A673 (cell line): ENCODE measurements around the gene SLPI. TPM values are rescaled to one million over a fixed set of nuclear protein-coding genes. Genes with fewer than 3 reads are reported as not detected.

Source experiments
- BruUV-seq: library from RNA; stranded (reverse); fragments of 400-500 nt; replicated peaks from 2 replicates; lab custom pipeline; 2021; lab: Mats Ljungman, UMichigan
- CTCF ChIA-PET: fragments of 300-600 bp; sonication (Branson Sonifier 250); formaldehyde crosslinking; loops from one replicate; lab custom pipeline; 2022; ENCODE audit warnings: antibody characterized with exemption; lab: Charles Lee
- POLR2A ChIA-PET: fragments of 300-600 bp; sonication (Branson Sonifier 250); formaldehyde crosslinking; loops from one replicate; lab custom pipeline; 2022; ENCODE audit warnings: antibody characterized with exemption; ENCODE audit not compliant: low non-redundant PET; lab: Charles Lee
- DNase-seq: peaks from one replicate; pipeline ENCODE4 v3.0.0-alpha.2; 2015; ENCODE audit warnings: low spot score
- H3K27ac ChIP-seq: fragments of 200-600 bp; sonication (generic); 2 replicates; pipeline ENCODE4 v1.5.1; 2016; ENCODE audit warnings: mixed run types, low read depth, mild to moderate bottlenecking, mixed read lengths, antibody characterized with exemption, low read length; ENCODE audit not compliant: poor library complexity, severe bottlenecking
- H3K27me3 ChIP-seq: fragments of 200-600 bp; sonication (generic); replicated peaks from 2 replicates; pipeline ENCODE4 v1.6.1; 2017; ENCODE audit warnings: mixed run types, low read depth, mild to moderate bottlenecking, mixed read lengths, antibody characterized with exemption, low read length; ENCODE audit not compliant: insufficient read depth, poor library complexity
- H3K36me3 ChIP-seq: fragments of 200-600 bp; sonication (generic); 2 replicates; pipeline ENCODE4 v1.6.1; 2016; ENCODE audit warnings: mixed run types, mild to moderate bottlenecking, mixed read lengths, antibody characterized with exemption, low read length; ENCODE audit not compliant: insufficient read depth, poor library complexity, severe bottlenecking
- H3K4me1 ChIP-seq: fragments of 200-600 bp; sonication (generic); 2 replicates; pipeline ENCODE4 v1.6.1; 2017; ENCODE audit warnings: mixed run types, mild to moderate bottlenecking, mixed read lengths, antibody characterized with exemption, low read length; ENCODE audit not compliant: insufficient read depth, poor library complexity, severe bottlenecking
- H3K4me3 ChIP-seq: fragments of 200-600 bp; sonication (generic); 2 replicates; pipeline ENCODE4 v1.5.1; 2016; ENCODE audit warnings: low read depth, mixed run types, mild to moderate bottlenecking, mixed read lengths, low read length; ENCODE audit not compliant: poor library complexity, severe bottlenecking
- H3K9me3 ChIP-seq: fragments of 200-600 bp; sonication (generic); 2 replicates; pipeline ENCODE4 v1.6.1; 2016; ENCODE audit warnings: mixed run types, low read depth, mild to moderate bottlenecking, mixed read lengths, antibody characterized with exemption, low read length; ENCODE audit not compliant: poor library complexity, severe bottlenecking
- CTCF ChIP-seq: fragments of 300-800, 200-600 bp; sonication (generic); conservative IDR thresholded peaks from 2 replicates; pipeline ENCODE4 v1.5.1; 2017; ENCODE audit warnings: low read depth, mild to moderate bottlenecking, antibody characterized with exemption, low read length, moderate library complexity, mixed read lengths
- EZH2 ChIP-seq: fragments of 200-600 bp; sonication (generic); IDR thresholded peaks from 2 replicates; pipeline ENCODE4 v1.6.1; 2017; ENCODE audit warnings: borderline replicate concordance, low read depth, mild to moderate bottlenecking, mixed read lengths, antibody characterized with exemption, low read length; ENCODE audit not compliant: poor library complexity, severe bottlenecking
- intact Hi-C: fragments of 100-400 bp; cut with micrococcal nuclease; formaldehyde crosslinking; loops from one replicate; pipeline ENCODE4 v1.10.0; 2022; ENCODE audit not compliant: unreplicated experiment
- total RNA-seq: library from RNA; stranded (reverse); gene quantifications from 2 replicates; pipeline ENCODE4 v1.2.3, GENCODE V29; 2021

SLPI gene
- total RNA-seq, 1 experiment from 2014 or later, result not detected

GRCh38 chr20:45289942-45290676 is 35.7 kb upstream of the SLPI start:
- DNase-seq, result no peak
- TF ChIP-seq CTCF (no peak), EZH2 (no peak)
- H3K27ac ChIP-seq, result no peak overlapping the region
- H3K4me3 ChIP-seq, result no peak overlapping the region
- H3K36me3 ChIP-seq, result no peaks in the 10 kb centered on the region
- no TSS peak for BruUV-seq
- peaks cover 9% of the 10 kb centered on the region for H3K27me3 ChIP-seq
- intact Hi-C loops, result loop anchor here (5.0 kb wide), 1 partner anchor 278 kb away; no protein-coding TSS in a partner anchor
- ChIA-PET CTCF (interaction anchor here (0.9 to 1.8 kb wide), 7 partner anchors 22 to 279 kb away, joined by 3 to 16 read pairs (median 5); no protein-coding TSS in a partner anchor), POLR2A (interaction anchor here (0.5 kb wide), 1 partner anchor 249 kb away, joined by 4 read pairs; no protein-coding TSS in a partner anchor)
- peaks cover 9% of the 10 kb centered on the region for H3K4me1 ChIP-seq
- H3K9me3 ChIP-seq, result no peaks in the 10 kb centered on the region

GRCh38 chr20:45288860-45289259 is 34.5 kb upstream of the SLPI start:
- Histone ChIP-seq H3K27ac (no peak overlapping the region), H3K36me3 (no peaks in the 10 kb centered on the region), H3K4me1 (peaks cover 9% of the 10 kb centered on the region), H3K4me3 (no peak overlapping the region), H3K9me3 (no peaks in the 10 kb centered on the region), H3K27me3 (peaks cover 9% of the 10 kb centered on the region)
- POLR2A ChIA-PET, result no interaction called here
- TF ChIP-seq EZH2, result no peak
- TF ChIP-seq CTCF, result no peak
- CTCF ChIA-PET, result no interaction called here
- BruUV-seq, result no TSS peak
- DNase-seq, result no peak
- intact Hi-C loops, result no loop called here

- ChIA-PET CTCF (no interaction called here), POLR2A (no interaction called here)
- Histone ChIP-seq H3K4me3 (no peak overlapping the region), H3K36me3 (no peaks in the 10 kb centered on the region), H3K27ac (no peak overlapping the region), H3K4me1 (peaks cover 7% of the 10 kb centered on the region), H3K9me3 (no peaks in the 10 kb centered on the region), H3K27me3 (peaks cover 9% of the 10 kb centered on the region)
- BruUV-seq, result no TSS peak
- DNase-seq, result no peak
- TF ChIP-seq EZH2 (no peak), CTCF (no peak)
- intact Hi-C loops, result no loop called here
Observed at GRCh38 chr20:45288376-45288775, 34.0 kb upstream of the SLPI start.
